Measurements from ENCODE around the gene NOX5.

NOX5 gene

GRCh38 chr15:68984586-68984985, 29.9 kb upstream of the NOX5 start:
- H3K36me3 Mint-ChIP-seq, result no peaks in the 10 kb centered on the region
- H3K27ac Mint-ChIP-seq, result no peak overlapping the region
- no peak overlapping the region for H3K4me3 Mint-ChIP-seq
- peaks cover 7 to 20% of the 10 kb centered on the region in 2 donors for H3K27me3 Mint-ChIP-seq
- ATAC-seq (replicated peaks) (no peak), DNase-seq (no peak)
- H3K9me3 Mint-ChIP-seq, result no peaks in the 10 kb centered on the region
- no peaks in the 10 kb centered on the region for H3K4me1 Mint-ChIP-seq

DNA sequence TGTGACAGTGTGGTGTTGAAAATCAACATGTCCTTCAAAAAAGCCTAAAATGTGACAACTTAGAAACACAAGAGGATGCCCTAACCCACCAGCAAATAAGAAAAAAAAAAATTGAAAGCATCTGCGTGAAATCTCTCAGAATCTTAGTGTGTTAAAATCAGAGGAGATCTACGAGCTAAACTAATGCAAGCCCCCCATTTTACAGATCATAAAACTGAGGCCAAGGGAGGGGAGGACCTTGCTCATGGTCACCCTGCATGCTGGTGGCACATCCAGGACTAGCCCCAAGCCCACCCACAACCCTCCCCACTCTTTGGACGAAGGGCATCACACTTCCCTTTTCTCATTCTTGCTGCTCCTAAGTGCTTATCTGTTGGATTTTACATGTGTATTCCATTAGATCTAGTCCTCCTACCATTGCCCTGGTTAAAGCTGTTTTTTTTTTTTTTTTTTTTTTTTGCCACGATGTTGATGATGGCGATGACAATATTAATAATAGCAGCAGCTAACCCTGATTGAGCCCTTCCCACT, 29.1 kb upstream of the NOX5 start:
- ATAC-seq (replicated peaks), result no peak
- Mint-ChIP-seq H3K36me3 (no peaks in the 10 kb centered on the region), H3K4me1 (no peaks in the 10 kb centered on the region), H3K9me3 (no peaks in the 10 kb centered on the region), H3K27me3 (peaks cover 7 to 20% of the 10 kb centered on the region in 2 donors), H3K27ac (no peak overlapping the region), H3K4me3 (no peak overlapping the region)
- no peak for DNase-seq

DNA sequence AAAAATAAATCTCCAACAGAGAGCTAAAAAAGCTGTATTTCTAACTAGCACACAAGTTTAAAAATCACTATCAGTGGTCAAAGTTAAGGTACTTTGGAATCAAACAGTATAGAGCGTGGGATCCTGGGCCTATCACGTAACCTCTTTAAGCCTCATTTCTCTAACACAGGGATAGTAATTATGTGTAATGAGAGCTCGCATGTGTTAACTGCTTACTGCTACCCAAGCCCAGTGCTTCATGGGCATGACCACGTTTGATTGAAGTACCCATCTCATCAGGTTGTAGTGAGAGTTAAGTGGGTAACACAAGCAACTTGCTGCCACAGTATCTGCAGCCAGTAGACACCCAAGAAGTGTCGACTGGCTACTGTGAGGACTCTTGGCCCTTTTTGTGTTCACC, 28.2 kb upstream of the NOX5 start:
- peaks cover 10 to 20% of the 10 kb centered on the region in 2 donors for H3K27me3 Mint-ChIP-seq
- no peak overlapping the region for H3K27ac Mint-ChIP-seq
- no peak overlapping the region for H3K4me3 Mint-ChIP-seq

GRCh38 chr15:68987120-68987519, 27.4 kb upstream of the NOX5 start:
- no peak overlapping the region for H3K4me3 Mint-ChIP-seq
- no peaks in the 10 kb centered on the region for H3K4me1 Mint-ChIP-seq
- no peaks in the 10 kb centered on the region for H3K9me3 Mint-ChIP-seq
- no peak for DNase-seq
- ATAC-seq (replicated peaks), result no peak
- no peak overlapping the region for H3K27ac Mint-ChIP-seq
- H3K36me3 Mint-ChIP-seq, result no peaks in the 10 kb centered on the region
- H3K27me3 Mint-ChIP-seq, result peaks cover 10 to 20% of the 10 kb centered on the region in 2 donors

More for the DNA sequence above, 28.2 kb upstream of the NOX5 start:
- DNase-seq, result no peak
- no peak for ATAC-seq (replicated peaks)
- H3K4me1 Mint-ChIP-seq, result no peaks in the 10 kb centered on the region
- no peaks in the 10 kb centered on the region for H3K9me3 Mint-ChIP-seq
- H3K36me3 Mint-ChIP-seq, result no peaks in the 10 kb centered on the region

GRCh38 chr15:68987676-68988075, 26.8 kb upstream of the NOX5 start:
- no peak overlapping the region for H3K27ac Mint-ChIP-seq
- peaks cover 10 to 19% of the 10 kb centered on the region in 2 donors for H3K27me3 Mint-ChIP-seq
- no peaks in the 10 kb centered on the region for H3K36me3 Mint-ChIP-seq
- no peaks in the 10 kb centered on the region for H3K9me3 Mint-ChIP-seq
- no peak for DNase-seq
- no peak overlapping the region for H3K4me3 Mint-ChIP-seq
- no peaks in the 10 kb centered on the region for H3K4me1 Mint-ChIP-seq
- ATAC-seq (replicated peaks), result no peak

GRCh38 chr15:68989541-68990230, 24.8 kb upstream of the NOX5 start:
- no peaks in the 10 kb centered on the region for H3K9me3 Mint-ChIP-seq
- DNase-seq, result no peak
- H3K27ac Mint-ChIP-seq, result no peak overlapping the region
- no peaks in the 10 kb centered on the region for H3K4me1 Mint-ChIP-seq
- no peak for ATAC-seq (replicated peaks)
- H3K4me3 Mint-ChIP-seq, result no peak overlapping the region
- H3K36me3 Mint-ChIP-seq, result no peaks in the 10 kb centered on the region
- H3K27me3 Mint-ChIP-seq, result peaks cover 10 to 14% of the 10 kb centered on the region in 2 donors

DNA sequence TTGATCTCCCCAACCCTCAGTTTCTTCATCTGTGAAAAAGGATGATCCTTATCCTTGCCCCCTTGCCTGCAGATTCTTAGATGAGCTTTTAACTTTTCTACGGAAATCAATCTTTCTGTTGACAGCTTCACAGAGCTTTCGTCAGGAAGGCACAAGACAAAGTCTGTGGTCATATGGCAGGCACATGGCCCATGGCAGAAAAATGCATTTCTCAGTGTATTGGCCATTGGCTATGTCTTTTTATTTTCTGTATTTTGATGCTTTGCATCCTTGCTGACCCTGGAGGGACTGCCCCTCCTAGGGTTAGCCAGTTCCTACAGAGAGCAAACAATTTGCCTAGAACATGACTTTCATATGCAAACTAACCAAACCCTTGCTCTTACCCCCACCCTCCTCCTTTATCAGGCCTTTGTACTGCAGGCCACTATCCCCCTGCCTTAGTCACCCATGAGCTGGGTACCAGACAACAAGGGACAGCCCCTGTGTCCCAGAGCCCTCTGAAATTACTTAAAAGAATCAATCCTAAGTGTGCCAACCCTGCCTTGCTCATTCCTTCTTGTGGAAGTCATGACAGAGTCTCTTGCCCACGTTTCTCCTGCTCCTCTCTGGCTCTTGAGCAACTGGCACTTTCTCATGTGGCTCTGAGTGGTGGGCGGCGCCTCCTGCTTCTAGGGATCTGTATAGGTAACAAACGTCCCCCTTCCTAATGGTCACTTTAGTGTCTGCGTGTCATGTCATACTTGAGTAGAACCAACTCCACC, 24.1 kb upstream of the NOX5 start:
- no peak for ATAC-seq (replicated peaks)
- H3K36me3 Mint-ChIP-seq, result no peaks in the 10 kb centered on the region

GRCh38 chr15:68990992-68991500, 23.4 kb upstream of the NOX5 start:
- no peak for DNase-seq

More for the DNA sequence above, 24.1 kb upstream of the NOX5 start:
- no peaks in the 10 kb centered on the region for H3K9me3 Mint-ChIP-seq
- peaks cover 10 to 14% of the 10 kb centered on the region in 2 donors for H3K27me3 Mint-ChIP-seq
- H3K27ac Mint-ChIP-seq, result no peak overlapping the region
- no peaks in the 10 kb centered on the region for H3K4me1 Mint-ChIP-seq
- no peak overlapping the region for H3K4me3 Mint-ChIP-seq
- DNase-seq, result no peak

GRCh38 chr15:68991723-68992122, 22.8 kb upstream of the NOX5 start:
- peaks cover 10 to 14% of the 10 kb centered on the region in 2 donors for H3K27me3 Mint-ChIP-seq
- no peaks in the 10 kb centered on the region for H3K4me1 Mint-ChIP-seq
- no peak for ATAC-seq (replicated peaks)
- DNase-seq, result no peak
- no peak overlapping the region for H3K27ac Mint-ChIP-seq
- H3K36me3 Mint-ChIP-seq, result no peaks in the 10 kb centered on the region
- no peak overlapping the region for H3K4me3 Mint-ChIP-seq
- H3K9me3 Mint-ChIP-seq, result no peaks in the 10 kb centered on the region

More at GRCh38 chr15:68990992-68991500, 23.4 kb upstream of the NOX5 start:
- Mint-ChIP-seq H3K36me3 (no peaks in the 10 kb centered on the region), H3K4me1 (no peaks in the 10 kb centered on the region), H3K27ac (no peak overlapping the region), H3K9me3 (no peaks in the 10 kb centered on the region), H3K27me3 (peaks cover 10 to 14% of the 10 kb centered on the region in 2 donors), H3K4me3 (no peak overlapping the region)
- ATAC-seq (replicated peaks), result no peak

GRCh38 chr15:68992696-68993095, 21.8 kb upstream of the NOX5 start:
- no peaks in the 10 kb centered on the region for H3K9me3 Mint-ChIP-seq
- DNase-seq, result no peak
- no peak for ATAC-seq (replicated peaks)
- H3K27ac Mint-ChIP-seq, result no peak overlapping the region
- H3K27me3 Mint-ChIP-seq, result peaks cover 10 to 12% of the 10 kb centered on the region in 2 donors
- no peaks in the 10 kb centered on the region for H3K36me3 Mint-ChIP-seq
- no peaks in the 10 kb centered on the region for H3K4me1 Mint-ChIP-seq
- no peak overlapping the region for H3K4me3 Mint-ChIP-seq

- DNase-seq, result no peak
- no peaks in the 10 kb centered on the region for H3K36me3 Mint-ChIP-seq
- H3K4me1 Mint-ChIP-seq, result no peaks in the 10 kb centered on the region
- no peaks in the 10 kb centered on the region for H3K9me3 Mint-ChIP-seq
- no peak for ATAC-seq (replicated peaks)
- H3K4me3 Mint-ChIP-seq, result no peak overlapping the region
- H3K27ac Mint-ChIP-seq, result no peak overlapping the region
- H3K27me3 Mint-ChIP-seq, result peaks cover 6 to 9% of the 10 kb centered on the region in 2 donors
Observed at GRCh38 chr15:68993276-68993675, 21.2 kb upstream of the NOX5 start.

GRCh38 chr15:68994149-68994548, 20.3 kb upstream of the NOX5 start:
- Mint-ChIP-seq H3K27me3 (peaks cover 0 to 7% of the 10 kb centered on the region in 2 donors), H3K4me3 (no peak overlapping the region), H3K4me1 (no peaks in the 10 kb centered on the region), H3K27ac (no peak overlapping the region), H3K9me3 (no peaks in the 10 kb centered on the region), H3K36me3 (no peaks in the 10 kb centered on the region)
- DNase-seq, result no peak
- no peak for ATAC-seq (replicated peaks)

DNA sequence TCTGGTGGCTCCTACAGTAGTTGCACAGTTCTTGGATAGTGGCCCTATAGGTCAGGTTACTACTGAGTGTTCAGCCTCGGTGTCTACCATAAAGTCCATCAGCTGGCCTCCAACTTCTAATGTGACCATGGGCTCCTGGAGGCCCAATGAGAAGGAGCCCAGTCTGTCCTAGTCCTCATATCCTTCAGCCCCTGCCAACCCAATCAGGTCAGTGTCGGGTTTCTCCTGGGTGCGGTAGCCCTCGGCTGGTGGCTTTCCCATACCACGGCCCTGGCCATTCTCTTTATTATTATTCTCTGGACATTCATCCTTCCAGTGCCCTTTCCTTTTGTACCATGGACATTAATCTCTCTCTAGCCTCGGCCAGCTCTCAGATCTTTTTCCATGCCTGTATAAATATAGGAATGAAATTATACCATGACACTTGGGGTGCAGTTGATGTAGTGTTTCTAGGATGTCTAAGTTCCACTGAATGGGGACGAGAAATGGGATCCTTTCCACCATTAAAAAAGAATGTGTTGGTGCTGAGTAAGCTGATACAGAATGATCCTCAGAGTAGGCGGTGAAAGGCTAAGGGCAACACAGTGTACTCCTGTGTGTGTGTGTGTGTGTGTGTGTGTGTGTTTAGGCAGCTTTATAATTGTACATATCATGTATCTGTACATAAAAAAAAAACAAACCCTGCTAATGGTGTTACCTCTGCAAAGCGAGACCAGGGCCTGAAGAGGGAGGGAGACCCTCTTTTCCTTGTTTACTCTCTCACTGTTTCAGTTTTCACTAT, 19.3 kb upstream of the NOX5 start:
- Mint-ChIP-seq H3K4me3 (no peak overlapping the region), H3K9me3 (no peaks in the 10 kb centered on the region), H3K36me3 (no peaks in the 10 kb centered on the region), H3K27me3 (peaks cover 0 to 9% of the 10 kb centered on the region in 2 donors), H3K4me1 (no peaks in the 10 kb centered on the region), H3K27ac (no peak overlapping the region)
- DNase-seq, result no peak
- no peak for ATAC-seq (replicated peaks)

DNA sequence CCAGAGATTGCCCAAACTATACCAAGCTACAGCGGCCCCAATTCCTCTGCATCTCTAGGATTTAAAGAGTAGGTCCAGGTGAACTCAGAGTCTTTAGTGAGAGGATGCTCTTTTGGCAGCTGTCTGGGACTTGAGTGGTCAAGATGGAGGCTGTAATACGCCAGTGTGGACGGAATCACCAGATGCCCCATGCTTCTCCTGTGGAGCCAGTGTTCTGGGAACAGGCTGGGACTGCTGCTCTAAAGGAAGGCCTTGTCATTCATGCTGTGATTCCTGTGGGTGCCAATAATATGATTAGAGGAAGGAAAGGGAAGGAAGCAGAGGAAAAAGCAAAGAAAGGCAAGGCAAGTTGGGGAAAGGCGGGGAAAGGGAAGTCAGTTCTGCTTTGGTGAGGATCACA, 17.4 kb upstream of the NOX5 start:
- Mint-ChIP-seq H3K9me3 (no peaks in the 10 kb centered on the region), H3K27ac (no peak overlapping the region), H3K36me3 (no peaks in the 10 kb centered on the region), H3K27me3 (peaks cover 0 to 6% of the 10 kb centered on the region in 2 donors), H3K4me3 (no peak overlapping the region), H3K4me1 (no peaks in the 10 kb centered on the region)
- ATAC-seq (replicated peaks), result no peak
- no peak for DNase-seq

Measured in stimulated activated naive B cell treated with anti-CD40 and anti-IgM and Interleukin-4, amounts not matched to agents 10 μg/mL and 1 μg/mL and 100 μg/mL, for 72 hours (primary cell).